Measurements from ENCODE around the gene PATJ. TPM values are rescaled to one million over a fixed set of nuclear protein-coding genes. Genes with fewer than 3 reads are reported as not detected.
"Not testable (repeated sequence)": the region's sequence is repeated elsewhere in the genome, so short reads cannot be mapped to it uniquely, and the experiment has no call there.

The PATJ gene
- 10 to 100 TPM in 1 of 2 experiments, 1 to 10 TPM in 1; 6.8 to 13.7 TPM for total RNA-seq

- H3K27me3 Mint-ChIP-seq = no peaks in the 10 kb centered on the region
- peak within 1 kb of the TSS; percentile 93 for H3K4me3 Mint-ChIP-seq
- DNase-seq (peak; percentile 63), ATAC-seq (peak; percentile 88)
- no peaks in the 10 kb centered on the region for H3K9me3 Mint-ChIP-seq (ENCODE audit: low read depth)
- peak within 1 kb of the TSS; percentile 82 for H3K27ac Mint-ChIP-seq
- H3K36me3 Mint-ChIP-seq = peaks cover 3% of the 10 kb centered on the region
- peaks cover 27% of the 10 kb centered on the region for H3K4me1 Mint-ChIP-seq
- CTCF ChIA-PET = no interaction called here
These were observed at the start of gene PATJ for GRCh38 chr1:61741711-61742619. TSS of gene PATJ (plus strand) at chr1:61742480. CDS start at chr1:61762893, 20,413 bp downstream.

- Mint-ChIP-seq H3K27ac (no peak overlapping the region), H3K27me3 (no peaks in the 10 kb centered on the region), H3K4me1 (no peaks in the 10 kb centered on the region), H3K4me3 (no peak overlapping the region), H3K36me3 (peaks cover 45% of the 10 kb centered on the region), H3K9me3 (ENCODE audit: low read depth) (no peaks in the 10 kb centered on the region)
- CTCF ChIA-PET = interaction anchor here (0.7 to 0.9 kb wide), 2 partner anchors 14 to 96 kb away, joined by 3 to 5 read pairs; no protein-coding TSS in a partner anchor
- no peak for DNase-seq
- ATAC-seq = no peak
These were observed 42.1 kb upstream of the PATJ start for GRCh38 chr1:61699911-61700851.

GRCh38 chr1:61708953-61709907 is 33.0 kb upstream of the PATJ start:
- no peak overlapping the region for H3K27ac Mint-ChIP-seq
- H3K27me3 Mint-ChIP-seq = no peaks in the 10 kb centered on the region
- CTCF ChIA-PET = no interaction called here

GRCh38 chr1:61709908-61710289 is 32.4 kb upstream of the PATJ start:
- H3K4me1 Mint-ChIP-seq = peaks cover 4% of the 10 kb centered on the region
- ATAC-seq (no peak), DNase-seq (no peak)
- CTCF ChIA-PET = no interaction called here
- peaks cover 24% of the 10 kb centered on the region for H3K36me3 Mint-ChIP-seq
- no peaks in the 10 kb centered on the region for H3K9me3 Mint-ChIP-seq (ENCODE audit: low read depth)
- no peak overlapping the region for H3K4me3 Mint-ChIP-seq
- no peak overlapping the region for H3K27ac Mint-ChIP-seq
- no peaks in the 10 kb centered on the region for H3K27me3 Mint-ChIP-seq

More at GRCh38 chr1:61708953-61709907, 33.0 kb upstream of the PATJ start:
- H3K9me3 Mint-ChIP-seq (ENCODE audit: low read depth) = no peaks in the 10 kb centered on the region
- peaks cover 2% of the 10 kb centered on the region for H3K4me1 Mint-ChIP-seq
- no peak overlapping the region for H3K4me3 Mint-ChIP-seq
- DNase-seq (no peak), ATAC-seq (no peak)
- peaks cover 24% of the 10 kb centered on the region for H3K36me3 Mint-ChIP-seq

GRCh38 chr1:61711257-61711656 is 31.0 kb upstream of the PATJ start:
- H3K27ac Mint-ChIP-seq, ATAC-seq, CTCF ChIA-PET: not testable (repeated sequence)

GRCh38 chr1:61711969-61712368 is 30.3 kb upstream of the PATJ start:
- no peak for ATAC-seq
- H3K9me3 Mint-ChIP-seq (ENCODE audit: low read depth) = no peaks in the 10 kb centered on the region
- H3K27me3 Mint-ChIP-seq = no peaks in the 10 kb centered on the region
- no peak overlapping the region for H3K27ac Mint-ChIP-seq
- DNase-seq = no peak
- H3K4me3 Mint-ChIP-seq = no peak overlapping the region
- peaks cover 6% of the 10 kb centered on the region for H3K4me1 Mint-ChIP-seq
- CTCF ChIA-PET = no interaction called here
- H3K36me3 Mint-ChIP-seq = peaks cover 22% of the 10 kb centered on the region

More at GRCh38 chr1:61711257-61711656, 31.0 kb upstream of the PATJ start:
- not testable (repeated sequence) for DNase-seq; H3K4me3 Mint-ChIP-seq; H3K4me1 Mint-ChIP-seq; H3K27me3 Mint-ChIP-seq; H3K9me3 Mint-ChIP-seq (ENCODE audit: low read depth)
- H3K36me3 Mint-ChIP-seq = peaks cover 20% of the 10 kb centered on the region

- DNase-seq; CTCF ChIA-PET; H3K4me3 Mint-ChIP-seq; ATAC-seq; H3K27me3 Mint-ChIP-seq; H3K9me3 Mint-ChIP-seq (ENCODE audit: low read depth); H3K27ac Mint-ChIP-seq: not testable (repeated sequence)
- Mint-ChIP-seq H3K36me3 (peaks cover 26% of the 10 kb centered on the region), H3K4me1 (peaks cover 31% of the 10 kb centered on the region)
These were observed 23.1 kb upstream of the PATJ start for GRCh38 chr1:61718996-61719663.

- Mint-ChIP-seq H3K9me3 (ENCODE audit: low read depth) (no peaks in the 10 kb centered on the region), H3K36me3 (peaks cover 11% of the 10 kb centered on the region), H3K4me1 (peaks cover 20% of the 10 kb centered on the region), H3K27me3 (no peaks in the 10 kb centered on the region), H3K27ac (peak overlapping the region; percentile 98), H3K4me3 (peak overlapping the region; percentile 92)
- no peak for ATAC-seq
- DNase-seq = no peak
- CTCF ChIA-PET = no interaction called here
These were observed 17.8 kb upstream of the PATJ start for GRCh38 chr1:61724506-61724812.

- Mint-ChIP-seq H3K27ac (peak within 1 kb of the TSS; percentile 98), H3K27me3 (no peaks in the 10 kb centered on the region), H3K9me3 (ENCODE audit: low read depth) (no peaks in the 10 kb centered on the region), H3K36me3 (peaks cover 11% of the 10 kb centered on the region), H3K4me1 (peaks cover 20% of the 10 kb centered on the region), H3K4me3 (peak within 1 kb of the TSS; percentile 92)
- DNase-seq = peak; percentile 94
- ATAC-seq = peak; percentile 98
- CTCF ChIA-PET = interaction anchor here (0.9 to 1.2 kb wide), 3 partner anchors 13 to 126 kb away, joined by 3 read pairs; no protein-coding TSS in a partner anchor
These were observed 17.2 kb upstream of the PATJ start, which contains the start of gene TM2D1 for GRCh38 chr1:61724813-61725694. TSS of gene TM2D1 (minus strand) at chr1:61725141. CDS start at chr1:61725120, 21 bp downstream.

GRCh38 chr1:61727544-61727943 is 14.7 kb upstream of the PATJ start:
- no peak overlapping the region for H3K4me3 Mint-ChIP-seq

GRCh38 chr1:61730679-61731078 is 11.6 kb upstream of the PATJ start:
- H3K4me1 Mint-ChIP-seq, CTCF ChIA-PET, ATAC-seq: not testable (repeated sequence)

More at GRCh38 chr1:61727544-61727943, 14.7 kb upstream of the PATJ start:
- H3K9me3 Mint-ChIP-seq (ENCODE audit: low read depth) = no peaks in the 10 kb centered on the region
- H3K27ac Mint-ChIP-seq = no peak overlapping the region
- no peak for ATAC-seq
- peaks cover 15% of the 10 kb centered on the region for H3K4me1 Mint-ChIP-seq
- no peaks in the 10 kb centered on the region for H3K27me3 Mint-ChIP-seq
- CTCF ChIA-PET = no interaction called here
- DNase-seq = no peak
- peaks cover 6% of the 10 kb centered on the region for H3K36me3 Mint-ChIP-seq

More at GRCh38 chr1:61730679-61731078, 11.6 kb upstream of the PATJ start:
- not testable (repeated sequence) for H3K36me3 Mint-ChIP-seq; H3K4me3 Mint-ChIP-seq; H3K27ac Mint-ChIP-seq; H3K27me3 Mint-ChIP-seq; DNase-seq; H3K9me3 Mint-ChIP-seq (ENCODE audit: low read depth)

All from activated CD8-positive, alpha-beta memory T cell treated with anti-CD3 and anti-CD28 coated beads, Interleukin-2, amount 10 ng/mL, durations not matched to agents 7 days and 5 days (primary cell).